HepG2 (cell line): ENCODE measurements around the gene GLO1. TPM values are rescaled to one million over a fixed set of nuclear protein-coding genes. Genes with fewer than 3 reads are reported as not detected.
A peak's percentile ranks its signal among the peaks of the same experiment; 100 is the strongest.

ENCODE experiments used
- BRF2 ChIP-seq: sonication (generic); formaldehyde crosslinking; IDR thresholded peaks from 2 replicates; pipeline ENCODE4 v1.8.1; 2022; ENCODE audit warnings: mild to moderate bottlenecking, missing genetic modification reagents
- GABPA ChIP-seq, 2 experiments: IDR thresholded peaks; 2 replicates each; pipeline ENCODE4 v1.6.1; 2011 to 2016; ENCODE audit warnings: low read depth in 2 of 2, low read length in 1 of 2, missing biosample characterization in 1 of 2, missing genetic modification characterization in 1 of 2
- GATAD1 ChIP-seq: IDR thresholded peaks from 2 replicates; pipeline ENCODE4 v1.6.1; 2016; ENCODE audit warnings: missing genetic modification reagents, missing compliant biosample characterization
- GTF3A ChIP-seq: sonication (generic); formaldehyde crosslinking; conservative IDR thresholded peaks from 2 replicates; pipeline ENCODE4 v1.4.0; 2020; ENCODE audit warnings: mild to moderate bottlenecking, missing genetic modification reagents
- KLF15 ChIP-seq: sonication (generic); formaldehyde crosslinking; IDR thresholded peaks from 2 replicates; pipeline ENCODE4 v1.8.1; 2023; ENCODE audit warnings: borderline replicate concordance, mild to moderate bottlenecking, inconsistent platforms, missing genetic modification reagents, mixed read lengths
- KLF6 ChIP-seq: IDR thresholded peaks from 2 replicates; pipeline ENCODE4 v1.8.0; 2016; ENCODE audit warnings: missing biosample characterization, missing genetic modification reagents
- MEF2D ChIP-seq: sonication (generic); formaldehyde crosslinking; IDR thresholded peaks from 2 replicates; pipeline ENCODE4 v1.5.1; 2020; ENCODE audit warnings: mild to moderate bottlenecking, missing genetic modification reagents
- NCOA1 ChIP-seq: sonication (generic); formaldehyde crosslinking; IDR thresholded peaks from 2 replicates; pipeline ENCODE4 v1.9.0; 2021; ENCODE audit warnings: missing genetic modification reagents
- PHF5A ChIP-seq: IDR thresholded peaks from one replicate; pipeline ENCODE4 v1.6.1; 2018; ENCODE audit warnings: low read depth, missing genetic modification reagents; ENCODE audit not compliant: unreplicated experiment
- SOX6 ChIP-seq, 2 experiments: fragments of 450-650 bp in 1 of 2; sonication (generic) in 1 of 2; formaldehyde crosslinking in 1 of 2; IDR thresholded peaks; 2 replicates each; pipeline versions ENCODE4 v1.4.0 to v1.6.1; 2017 to 2020; ENCODE audit warnings: antibody characterized with exemption in 1 of 2, mild to moderate bottlenecking in 1 of 2, missing genetic modification reagents in 1 of 2
- SP5 ChIP-seq: IDR thresholded peaks from 2 replicates; pipeline ENCODE4 v1.6.1; 2016; ENCODE audit warnings: low read depth, borderline replicate concordance
- ZFP37 ChIP-seq: sonication (generic); formaldehyde crosslinking; IDR thresholded peaks from 2 replicates; pipeline ENCODE4 v1.4.0; 2020; ENCODE audit warnings: missing genetic modification reagents, borderline replicate concordance
- ZMAT5 ChIP-seq: sonication (generic); formaldehyde crosslinking; IDR thresholded peaks from 2 replicates; pipeline ENCODE4 v1.5.0; 2020; ENCODE audit warnings: mild to moderate bottlenecking, low read depth, missing genetic modification reagents, borderline replicate concordance
- ZNF382 ChIP-seq: sonication (generic); formaldehyde crosslinking; IDR thresholded peaks from 2 replicates; pipeline ENCODE4 v1.5.0; 2020; ENCODE audit warnings: missing genetic modification reagents, mild to moderate bottlenecking, borderline replicate concordance
- ZNF772 ChIP-seq: sonication (generic); formaldehyde crosslinking; IDR thresholded peaks from 2 replicates; pipeline ENCODE4 v1.5.0; 2020; ENCODE audit warnings: mild to moderate bottlenecking, missing genetic modification reagents
- ZNF773 ChIP-seq: sonication (generic); formaldehyde crosslinking; IDR thresholded peaks from 2 replicates; pipeline ENCODE4 v1.4.0; 2020; ENCODE audit warnings: missing genetic modification reagents, borderline replicate concordance
- ZNF879 ChIP-seq: sonication (generic); formaldehyde crosslinking; IDR thresholded peaks from 2 replicates; pipeline ENCODE4 v1.8.1; 2023; ENCODE audit warnings: missing genetic modification reagents
- polyA plus RNA-seq, 8 experiments: library from polyadenylated mRNA; depleted of rRNA in 3 of 8; stranded (reverse) in 7 of 8; unstranded in 1 of 8; fragments of >200 nt; fragmentation: Illumina TruSeq in 4 of 8; extraction: Trizol in 4 of 8; gene quantifications; 2 replicates each; pipeline versions ENCODE4 v1.2.1 to v1.2.3, GENCODE V29; 2011 to 2016; ENCODE audit warnings: low read depth in 4 of 8, missing spikeins in 1 of 8, mixed read lengths in 1 of 8; ENCODE audit not compliant: insufficient read depth in 1 of 8
- total RNA-seq, 5 experiments: library from RNA; depleted of rRNA; stranded (reverse); fragments of >200 nt; fragmentation: Illumina TruSeq; extraction: Trizol; gene quantifications; 2 replicates each; pipeline ENCODE4 v1.2.3, GENCODE V29; 2016; ENCODE audit warnings: low read depth in 1 of 5
- TF ChIP-seq, protein P1 (sequence below): sonication (generic); formaldehyde crosslinking; IDR thresholded peaks from 2 replicates; pipeline ENCODE4 v1.4.0; 2020; ENCODE audit warnings: mild to moderate bottlenecking, missing genetic modification reagents
- TF ChIP-seq, protein P2 (sequence below): conservative IDR thresholded peaks from 2 replicates; pipeline ENCODE4 v1.6.1; 2018; ENCODE audit warnings: missing genetic modification reagents
- TF ChIP-seq, protein P3 (sequence below): sonication (generic); formaldehyde crosslinking; IDR thresholded peaks from 2 replicates; pipeline ENCODE4 v1.4.0; 2020; ENCODE audit warnings: missing genetic modification reagents, low read depth, mild to moderate bottlenecking, borderline replicate concordance

GLO1 gene
- total and polyA plus RNA-seq, 2 of the 13 experiments (the other 11 are each of a cell fraction or from before 2014, with no cell fraction given), result 77.1 to 177 TPM

- TF ChIP-seq, protein P1, sequence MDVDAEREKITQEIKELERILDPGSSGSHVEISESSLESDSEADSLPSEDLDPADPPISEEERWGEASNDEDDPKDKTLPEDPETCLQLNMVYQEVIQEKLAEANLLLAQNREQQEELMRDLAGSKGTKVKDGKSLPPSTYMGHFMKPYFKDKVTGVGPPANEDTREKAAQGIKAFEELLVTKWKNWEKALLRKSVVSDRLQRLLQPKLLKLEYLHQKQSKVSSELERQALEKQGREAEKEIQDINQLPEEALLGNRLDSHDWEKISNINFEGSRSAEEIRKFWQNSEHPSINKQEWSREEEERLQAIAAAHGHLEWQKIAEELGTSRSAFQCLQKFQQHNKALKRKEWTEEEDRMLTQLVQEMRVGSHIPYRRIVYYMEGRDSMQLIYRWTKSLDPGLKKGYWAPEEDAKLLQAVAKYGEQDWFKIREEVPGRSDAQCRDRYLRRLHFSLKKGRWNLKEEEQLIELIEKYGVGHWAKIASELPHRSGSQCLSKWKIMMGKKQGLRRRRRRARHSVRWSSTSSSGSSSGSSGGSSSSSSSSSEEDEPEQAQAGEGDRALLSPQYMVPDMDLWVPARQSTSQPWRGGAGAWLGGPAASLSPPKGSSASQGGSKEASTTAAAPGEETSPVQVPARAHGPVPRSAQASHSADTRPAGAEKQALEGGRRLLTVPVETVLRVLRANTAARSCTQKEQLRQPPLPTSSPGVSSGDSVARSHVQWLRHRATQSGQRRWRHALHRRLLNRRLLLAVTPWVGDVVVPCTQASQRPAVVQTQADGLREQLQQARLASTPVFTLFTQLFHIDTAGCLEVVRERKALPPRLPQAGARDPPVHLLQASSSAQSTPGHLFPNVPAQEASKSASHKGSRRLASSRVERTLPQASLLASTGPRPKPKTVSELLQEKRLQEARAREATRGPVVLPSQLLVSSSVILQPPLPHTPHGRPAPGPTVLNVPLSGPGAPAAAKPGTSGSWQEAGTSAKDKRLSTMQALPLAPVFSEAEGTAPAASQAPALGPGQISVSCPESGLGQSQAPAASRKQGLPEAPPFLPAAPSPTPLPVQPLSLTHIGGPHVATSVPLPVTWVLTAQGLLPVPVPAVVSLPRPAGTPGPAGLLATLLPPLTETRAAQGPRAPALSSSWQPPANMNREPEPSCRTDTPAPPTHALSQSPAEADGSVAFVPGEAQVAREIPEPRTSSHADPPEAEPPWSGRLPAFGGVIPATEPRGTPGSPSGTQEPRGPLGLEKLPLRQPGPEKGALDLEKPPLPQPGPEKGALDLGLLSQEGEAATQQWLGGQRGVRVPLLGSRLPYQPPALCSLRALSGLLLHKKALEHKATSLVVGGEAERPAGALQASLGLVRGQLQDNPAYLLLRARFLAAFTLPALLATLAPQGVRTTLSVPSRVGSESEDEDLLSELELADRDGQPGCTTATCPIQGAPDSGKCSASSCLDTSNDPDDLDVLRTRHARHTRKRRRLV (CRISPR knock-in tag), result no peak; the same call in 1 of the 2 replicates
- TF ChIP-seq MEF2D (CRISPR knock-in tag) (no peak; the same call in 1 of the 2 replicates), GATAD1 (0 out of 2 replicates have a peak, but pooled peaks have one; percentile 5), KLF15 (CRISPR knock-in tag) (0 out of 2 replicates have a peak, but pooled peaks have one; percentile 9), SOX6 (IDR thresholded peaks at IDR 0.05) (no peak), SOX6 (CRISPR knock-in tag; IDR thresholded peaks at IDR 0.05) (peak; percentile 21; the same call in 1 of the 2 replicates), ZNF773 (no peak), ZNF879 (no peak; the same call in 1 of the 2 replicates), ZNF382 (CRISPR knock-in tag) (no peak), ZFP37 (CRISPR knock-in tag) (no peak), GABPA (IDR thresholded peaks at IDR 0.05; ENCODE audit: low read depth, low read length) (no peak), GABPA (CRISPR knock-in tag; IDR thresholded peaks at IDR 0.05; ENCODE audit: low read depth) (no peak), PHF5A (CRISPR knock-in tag) (no peak), KLF6 (CRISPR knock-in tag) (no peak), ZNF772 (CRISPR knock-in tag) (no peak), NCOA1 (CRISPR knock-in tag) (no peak), GTF3A (no peak), ZMAT5 (CRISPR knock-in tag) (no peak), SP5 (no peak), BRF2 (CRISPR knock-in tag) (no peak)
- TF ChIP-seq, protein P2, sequence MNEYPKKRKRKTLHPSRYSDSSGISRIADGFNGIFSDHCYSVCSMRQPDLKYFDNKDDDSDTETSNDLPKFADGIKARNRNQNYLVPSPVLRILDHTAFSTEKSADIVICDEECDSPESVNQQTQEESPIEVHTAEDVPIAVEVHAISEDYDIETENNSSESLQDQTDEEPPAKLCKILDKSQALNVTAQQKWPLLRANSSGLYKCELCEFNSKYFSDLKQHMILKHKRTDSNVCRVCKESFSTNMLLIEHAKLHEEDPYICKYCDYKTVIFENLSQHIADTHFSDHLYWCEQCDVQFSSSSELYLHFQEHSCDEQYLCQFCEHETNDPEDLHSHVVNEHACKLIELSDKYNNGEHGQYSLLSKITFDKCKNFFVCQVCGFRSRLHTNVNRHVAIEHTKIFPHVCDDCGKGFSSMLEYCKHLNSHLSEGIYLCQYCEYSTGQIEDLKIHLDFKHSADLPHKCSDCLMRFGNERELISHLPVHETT, result 0 out of 2 replicates have a peak, but pooled peaks have one; percentile 7
- TF ChIP-seq, protein P3, sequence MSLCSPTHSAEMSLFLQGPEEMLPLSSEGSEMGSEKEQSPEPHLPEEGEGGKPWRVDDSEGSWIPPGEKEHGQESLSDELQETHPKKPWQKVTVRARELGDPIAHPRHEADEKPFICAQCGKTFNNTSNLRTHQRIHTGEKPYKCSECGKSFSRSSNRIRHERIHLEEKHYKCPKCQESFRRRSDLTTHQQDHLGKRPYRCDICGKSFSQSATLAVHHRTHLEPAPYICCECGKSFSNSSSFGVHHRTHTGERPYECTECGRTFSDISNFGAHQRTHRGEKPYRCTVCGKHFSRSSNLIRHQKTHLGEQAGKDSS (CRISPR knock-in tag), result no peak
Measured at GRCh38 chr6:38640216-38640909, 62.6 kb downstream of the GLO1 start (continued).
